ENCODE data around the gene GIT2.
A peak's percentile ranks its signal among the peaks of the same experiment; 100 is the strongest.
"Not testable (repeated sequence)": the region's sequence is repeated elsewhere in the genome, so short reads cannot be mapped to it uniquely, and the experiment has no call there.

GIT2 gene

DNA sequence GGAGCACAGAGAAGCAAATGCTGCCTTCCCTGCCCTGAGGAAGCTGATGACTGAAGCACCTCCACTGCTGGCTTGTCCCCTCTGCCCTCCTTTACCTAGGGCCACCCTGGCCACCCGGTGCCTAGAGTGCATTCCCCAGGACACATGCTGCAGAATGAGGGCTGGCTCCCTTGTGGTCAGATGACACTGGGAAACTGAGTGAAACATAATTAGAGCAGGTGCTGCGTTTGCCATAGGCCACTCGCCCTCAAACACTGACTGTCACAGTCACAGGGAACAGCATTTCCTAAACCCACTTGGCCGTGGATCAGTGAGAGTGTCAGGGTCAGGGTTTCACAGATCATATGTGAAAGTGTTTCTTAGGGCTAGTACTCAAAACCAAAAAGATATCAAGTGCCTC, 80.1 kb downstream of the GIT2 start:
- no peak for DNase-seq

DNA sequence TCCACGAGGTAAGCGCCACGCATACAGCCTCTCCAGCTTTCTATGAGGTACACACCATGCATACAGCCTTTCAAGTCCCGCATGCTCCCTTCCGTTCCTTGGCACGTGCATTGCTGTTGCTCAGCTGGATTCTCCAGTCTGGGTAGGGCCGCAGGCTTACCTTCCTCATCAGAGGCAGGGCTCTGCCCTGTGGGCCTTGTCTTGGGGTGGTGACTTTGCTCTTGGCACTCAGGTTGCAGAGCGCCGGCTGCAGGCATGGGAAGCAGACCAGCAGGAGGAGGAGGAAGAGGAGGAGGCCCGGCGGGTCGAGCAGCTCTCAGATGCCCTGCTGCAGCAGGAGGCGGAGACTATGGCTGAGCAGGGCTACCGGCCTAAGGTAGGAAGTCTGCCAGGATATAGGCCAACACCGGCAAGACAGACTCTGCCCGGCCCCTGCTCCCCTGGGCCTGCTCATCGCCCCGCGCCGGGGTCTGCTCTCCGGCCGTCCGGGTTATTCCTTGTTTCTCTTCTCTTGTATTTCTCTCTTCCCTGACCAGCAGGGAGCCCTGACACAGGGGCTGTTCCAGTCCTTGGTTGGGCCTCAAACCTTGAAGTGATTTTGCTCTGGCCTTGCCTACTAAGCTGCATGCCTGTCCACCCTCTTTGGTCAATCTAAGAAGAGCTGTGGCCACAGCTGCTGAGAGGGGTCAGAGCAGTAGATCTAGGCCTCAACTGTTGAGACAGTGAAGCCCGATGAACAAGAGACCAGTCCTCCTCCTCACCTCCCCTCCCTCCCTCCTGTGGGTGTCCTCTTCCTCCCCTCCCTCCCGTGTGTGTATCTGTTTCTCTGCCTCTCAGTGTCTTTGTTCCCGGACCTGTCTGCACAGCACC, 80.8 kb downstream of the GIT2 start:
- DNase-seq: no peak

DNA sequence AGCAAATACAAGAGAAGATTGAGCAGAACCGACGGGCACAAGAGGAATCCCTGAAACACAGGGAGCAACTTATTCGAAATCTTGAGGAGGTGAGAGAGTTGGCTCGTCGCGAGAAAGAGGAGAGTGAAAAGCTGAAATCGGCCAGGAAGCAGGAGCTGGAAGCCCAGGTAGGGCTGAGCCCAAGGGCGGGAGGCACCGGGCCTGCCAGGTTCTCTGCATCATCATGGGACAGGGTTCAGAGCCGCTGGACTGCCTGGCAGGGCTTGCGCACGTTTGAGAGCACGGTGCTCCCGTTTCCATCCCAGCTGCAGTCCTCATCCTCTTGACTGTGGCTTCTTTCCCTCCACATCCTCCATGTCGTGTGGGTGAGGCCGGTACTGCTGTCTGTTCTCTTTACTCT, 81.7 kb downstream of the GIT2 start:
- no peak for DNase-seq

DNA sequence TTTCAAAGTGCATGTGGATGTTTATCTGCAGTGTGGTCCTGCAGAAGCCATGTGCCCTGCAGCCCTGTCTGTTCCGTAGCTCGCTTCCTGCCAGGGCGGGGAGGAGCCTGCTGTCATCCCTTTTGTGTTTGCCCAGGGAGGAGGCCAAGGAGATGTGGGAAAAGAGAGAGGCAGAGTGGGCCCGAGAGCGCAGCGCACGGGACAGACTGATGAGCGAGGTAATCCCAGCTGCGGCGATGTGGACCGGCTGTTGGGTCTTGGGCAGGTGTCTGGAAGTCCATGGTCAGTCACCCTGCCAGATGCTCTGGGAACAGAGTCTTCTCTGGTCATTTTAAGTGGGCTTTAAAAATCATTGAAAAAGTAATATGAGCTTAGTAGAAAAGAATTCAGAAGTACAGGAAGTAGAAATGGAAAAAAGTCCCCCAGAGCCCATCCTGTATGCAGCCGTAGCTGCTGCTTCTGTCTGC, 83.3 kb downstream of the GIT2 start:
- DNase-seq: no peak

DNA sequence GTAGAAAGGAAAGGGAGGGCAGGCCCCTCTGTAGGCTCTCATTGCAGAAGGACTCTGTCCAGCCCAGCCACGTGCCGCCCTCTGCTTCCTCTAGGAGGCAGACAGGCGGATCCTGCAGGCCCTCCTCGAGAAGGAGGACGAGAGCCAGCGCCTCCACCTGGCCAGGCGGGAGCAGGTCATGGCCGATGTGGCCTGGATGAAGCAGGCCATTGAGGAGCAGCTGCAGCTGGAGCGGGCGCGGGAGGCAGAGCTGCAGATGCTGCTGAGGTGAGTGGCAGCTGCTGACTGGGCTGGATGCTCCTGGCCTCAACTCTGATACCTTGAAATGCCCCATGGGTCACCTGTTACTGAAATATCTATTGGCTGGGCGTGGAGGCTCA, 85.2 kb downstream of the GIT2 start:
- peak; percentile 94 for DNase-seq

DNA sequence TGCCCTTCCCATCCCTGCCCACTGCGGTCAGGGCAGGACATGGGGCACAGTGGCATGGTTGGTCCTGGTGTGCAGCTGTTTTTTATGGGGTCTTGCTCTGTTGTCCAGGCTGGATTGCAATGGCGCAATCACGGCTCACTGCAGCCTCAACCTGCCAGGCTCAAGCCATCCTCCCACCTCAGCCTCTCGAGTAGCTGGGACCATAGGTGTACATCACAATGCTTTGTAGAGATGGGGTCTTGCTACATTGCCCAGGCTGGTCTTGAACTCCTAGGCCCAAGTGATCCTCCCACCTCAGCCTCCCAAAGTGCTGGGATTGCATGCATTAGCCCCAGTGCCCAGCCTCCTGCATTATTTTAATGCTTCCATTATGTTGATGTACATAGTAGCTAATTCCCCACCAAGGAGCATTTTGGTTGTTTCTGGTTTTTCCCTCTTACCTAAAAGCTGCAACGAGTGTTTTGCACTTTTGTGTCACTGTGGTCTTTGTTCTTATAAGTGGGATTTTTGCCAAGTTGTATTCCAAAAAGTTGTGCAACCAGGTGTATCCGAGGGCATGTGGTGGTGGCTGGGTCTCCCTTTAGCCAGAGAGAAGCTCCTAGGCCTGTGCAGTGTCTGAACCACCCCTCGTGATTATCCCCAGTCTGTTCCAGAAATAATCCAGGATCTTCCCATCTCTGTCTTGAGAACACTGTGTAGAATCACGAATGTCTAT, 85.8 kb downstream of the GIT2 start:
- DNase-seq: no peak

DNA sequence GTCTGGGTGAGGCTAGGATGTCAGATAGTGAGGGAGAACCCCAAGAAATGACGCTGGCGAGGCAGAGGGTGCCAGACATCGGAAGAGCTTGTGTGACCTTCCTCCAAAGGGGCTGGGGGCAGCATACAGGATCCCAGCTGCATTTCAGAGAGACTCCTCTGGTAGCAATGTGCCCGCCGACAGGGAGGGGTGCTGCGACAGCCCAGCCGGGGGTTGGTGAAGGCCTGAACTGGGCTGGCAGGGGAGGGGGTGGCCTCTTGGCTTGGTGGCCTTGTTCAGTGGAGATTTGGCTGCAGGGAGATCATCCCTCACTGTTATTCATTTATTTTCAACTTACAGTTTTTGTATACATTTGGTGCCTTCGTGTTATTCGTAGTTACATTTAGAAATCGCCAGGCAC, 90.9 kb downstream of the GIT2 start:
- no peak for DNase-seq

DNA sequence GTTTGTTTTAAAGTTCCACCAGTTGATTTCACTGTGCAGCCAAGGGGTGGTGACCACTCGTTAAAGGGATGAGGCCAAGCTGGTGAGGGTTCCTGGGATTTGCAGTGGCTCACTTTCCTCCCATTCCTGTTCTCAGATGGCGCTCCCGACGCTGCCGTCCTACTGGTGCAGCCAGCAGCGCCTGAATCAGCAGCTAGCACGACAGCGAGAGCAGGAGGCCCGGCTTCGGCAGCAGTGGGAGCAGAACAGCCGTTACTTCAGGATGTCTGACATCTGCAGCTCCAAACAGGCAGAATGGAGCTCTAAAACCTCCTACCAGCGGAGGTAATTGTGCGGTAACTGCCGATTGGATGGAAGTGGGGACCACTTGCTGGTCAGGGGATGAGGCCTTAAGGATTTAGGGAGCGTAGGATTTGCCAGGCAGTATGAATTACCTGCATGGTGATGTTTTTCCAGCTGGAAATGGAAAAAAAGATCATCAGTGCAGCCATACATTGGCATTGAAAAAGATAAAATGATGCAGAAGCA, 93.2 kb downstream of the GIT2 start:
- no peak for DNase-seq

DNA sequence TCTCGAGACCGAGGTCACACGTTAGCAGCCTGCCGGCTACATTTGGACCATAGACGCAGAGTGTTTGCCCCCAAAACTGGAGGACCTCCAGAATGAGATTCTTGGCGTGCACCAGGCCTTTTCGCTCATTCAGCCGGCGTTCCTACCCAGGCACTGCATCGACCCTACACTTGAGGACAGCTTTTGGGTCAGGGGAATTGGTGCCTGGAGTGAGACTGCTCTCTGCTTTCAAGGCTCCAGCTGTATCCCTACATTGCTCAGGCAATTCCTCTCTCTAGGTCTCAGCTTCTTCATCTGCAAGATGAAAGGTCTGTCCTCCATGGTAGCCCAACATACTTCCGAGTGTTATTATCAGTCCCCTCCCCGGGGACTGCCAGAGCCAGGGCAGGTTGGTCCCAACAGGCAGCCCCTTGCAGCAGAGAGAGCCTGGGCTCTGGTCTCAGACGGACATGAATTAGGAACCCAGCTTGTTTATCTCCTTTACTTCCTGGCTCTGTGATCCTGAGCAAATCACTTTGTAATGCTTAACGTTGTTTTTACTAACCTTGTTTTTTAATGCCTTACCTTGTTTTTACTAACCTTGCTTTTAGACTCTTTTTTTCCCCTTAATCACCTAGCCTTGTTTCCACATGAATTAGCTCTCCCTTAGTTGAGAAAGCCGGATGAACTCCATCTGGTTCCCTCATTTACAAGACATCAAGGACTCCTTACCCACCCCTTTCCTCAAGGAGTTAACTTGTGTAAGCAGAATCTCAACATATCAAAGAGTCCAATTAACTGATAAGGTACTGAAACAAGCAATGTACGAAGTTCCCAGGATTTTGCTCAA, 95.2 kb downstream of the GIT2 start:
- DNase-seq: peak; percentile 40

DNA sequence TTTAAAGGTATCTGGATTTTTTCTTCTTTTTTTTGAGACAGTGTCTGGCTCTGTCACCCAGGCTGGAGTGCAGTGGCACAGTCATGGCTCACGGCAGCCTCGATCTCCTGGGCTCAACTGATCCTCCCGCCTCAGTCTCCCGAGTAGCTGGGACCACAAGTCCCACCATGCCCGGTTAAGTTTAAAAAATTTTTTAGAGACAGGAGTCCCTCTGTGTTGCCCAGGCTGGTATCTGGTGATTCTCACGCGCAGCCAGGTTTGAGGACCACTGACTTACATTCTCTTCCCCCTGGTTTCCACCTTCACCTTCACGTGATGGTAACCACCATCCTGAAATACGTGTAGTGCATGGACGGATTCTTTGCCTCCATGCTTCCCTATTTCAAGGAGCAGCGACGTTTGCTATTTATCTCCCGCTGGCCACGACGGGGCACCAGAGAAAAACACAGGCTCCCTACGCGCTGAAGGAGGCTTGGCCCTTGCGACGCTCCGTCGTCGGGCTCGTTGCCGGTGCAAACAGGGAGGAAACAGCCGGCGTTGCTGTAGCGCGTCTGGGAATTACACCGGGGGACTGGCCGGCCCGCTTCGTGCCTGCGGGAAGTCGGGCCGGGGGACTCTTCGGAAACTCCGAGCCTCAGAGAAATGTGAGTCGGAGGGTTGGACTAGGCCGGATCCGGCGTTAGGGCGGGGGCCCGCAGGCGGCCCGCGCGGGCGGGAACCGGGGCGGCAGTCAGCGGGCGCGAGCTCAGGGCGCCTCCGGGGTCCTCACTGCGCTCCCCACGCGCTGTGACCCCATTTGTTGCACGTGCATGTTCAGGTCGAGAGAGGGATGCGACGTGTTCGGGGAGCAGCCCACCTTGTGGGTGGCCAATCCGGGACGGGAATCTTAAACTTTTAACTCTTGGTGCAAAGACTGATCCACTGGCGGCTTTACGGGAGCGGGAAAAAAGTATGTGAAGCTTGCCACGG, 96.1 kb downstream of the GIT2 start, which contains the start of gene TCHP:
TSS of gene TCHP (plus strand) at position 492 of the 969 bp plus-strand sequence. CDS start 2,753 bp downstream, outside the sequence.
- DNase-seq: peak; percentile 59

DNA sequence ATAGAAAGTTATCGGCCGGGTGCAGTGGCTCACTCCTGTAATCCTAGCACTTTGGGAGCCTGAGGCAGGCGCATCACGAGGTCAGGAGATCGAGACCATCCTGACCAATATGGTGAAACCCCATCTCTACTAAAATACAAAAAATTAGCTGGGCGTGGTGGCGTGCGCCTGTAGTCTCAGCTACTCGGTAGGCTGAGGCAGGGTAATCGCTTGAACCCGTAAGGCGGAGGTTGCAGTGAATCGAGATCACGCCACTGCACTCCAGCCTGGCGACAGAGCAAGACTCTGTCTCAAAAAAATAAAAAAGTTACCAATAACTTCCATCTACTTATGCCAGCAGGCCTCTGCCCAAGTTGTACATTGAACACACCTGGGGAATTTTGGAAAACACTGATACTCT, 96.8 kb downstream of the GIT2 start:
- not testable (repeated sequence) for DNase-seq

DNA sequence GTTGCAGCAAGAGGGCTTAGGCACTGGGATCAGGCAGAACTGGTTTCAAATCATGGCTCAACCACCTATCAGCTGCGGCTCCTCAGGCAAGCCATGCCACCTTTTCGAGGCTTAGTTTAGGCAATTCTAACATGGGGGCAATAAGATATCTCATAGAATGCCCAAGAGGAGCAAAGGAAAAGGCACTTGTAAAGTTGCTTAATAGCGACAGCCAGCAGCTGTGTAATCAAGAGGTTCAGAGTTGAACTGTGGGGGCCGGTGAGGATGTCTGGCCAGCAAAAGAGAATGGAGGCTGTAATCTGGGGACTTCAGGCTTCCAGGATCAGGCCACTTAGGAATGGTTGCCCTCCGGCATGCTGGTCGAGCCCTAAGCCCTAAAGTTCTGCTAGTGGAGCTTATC, 99.1 kb downstream of the GIT2 start:
- no peak for DNase-seq

DNA sequence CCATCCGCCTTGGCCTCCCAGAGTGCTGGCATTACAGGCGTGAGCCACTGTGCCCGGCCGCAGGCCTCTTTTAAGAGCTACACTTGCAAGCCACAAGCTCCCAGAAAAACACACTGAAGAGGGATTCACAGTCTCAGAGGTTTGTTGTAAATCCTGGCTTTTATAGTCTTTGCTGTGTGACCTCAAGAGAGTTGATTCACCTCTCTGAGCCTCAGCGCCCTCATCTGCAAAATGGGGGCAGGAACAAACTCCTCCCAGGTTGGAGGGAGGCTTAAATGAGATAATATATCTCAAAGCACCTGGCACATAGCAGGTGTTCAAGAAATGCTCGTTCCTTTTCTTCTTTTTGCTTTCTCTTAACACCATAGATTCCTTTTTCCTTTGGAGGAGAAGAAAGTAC, 100.0 kb downstream of the GIT2 start:
- DNase-seq: no peak

DNA sequence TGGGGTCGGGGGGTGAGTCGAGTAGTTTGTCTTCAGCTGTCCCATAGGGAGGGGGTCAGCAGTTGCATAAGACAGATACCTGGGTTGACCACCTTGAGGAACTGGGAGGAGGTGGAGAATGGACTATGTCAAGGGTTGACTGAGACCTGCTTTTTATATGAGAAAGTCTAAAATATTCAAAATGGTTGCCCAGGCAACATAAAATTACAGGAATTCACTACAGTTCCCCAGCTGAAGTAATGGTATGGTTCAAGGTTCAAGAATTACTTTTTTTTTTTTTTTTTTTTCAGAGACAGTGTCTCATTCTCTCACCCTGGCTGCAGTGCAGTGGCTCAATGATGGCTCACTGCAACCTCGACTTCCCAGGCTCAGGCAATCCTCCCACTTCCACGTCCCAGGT, 101.2 kb downstream of the GIT2 start:
- DNase-seq: no peak

DNA sequence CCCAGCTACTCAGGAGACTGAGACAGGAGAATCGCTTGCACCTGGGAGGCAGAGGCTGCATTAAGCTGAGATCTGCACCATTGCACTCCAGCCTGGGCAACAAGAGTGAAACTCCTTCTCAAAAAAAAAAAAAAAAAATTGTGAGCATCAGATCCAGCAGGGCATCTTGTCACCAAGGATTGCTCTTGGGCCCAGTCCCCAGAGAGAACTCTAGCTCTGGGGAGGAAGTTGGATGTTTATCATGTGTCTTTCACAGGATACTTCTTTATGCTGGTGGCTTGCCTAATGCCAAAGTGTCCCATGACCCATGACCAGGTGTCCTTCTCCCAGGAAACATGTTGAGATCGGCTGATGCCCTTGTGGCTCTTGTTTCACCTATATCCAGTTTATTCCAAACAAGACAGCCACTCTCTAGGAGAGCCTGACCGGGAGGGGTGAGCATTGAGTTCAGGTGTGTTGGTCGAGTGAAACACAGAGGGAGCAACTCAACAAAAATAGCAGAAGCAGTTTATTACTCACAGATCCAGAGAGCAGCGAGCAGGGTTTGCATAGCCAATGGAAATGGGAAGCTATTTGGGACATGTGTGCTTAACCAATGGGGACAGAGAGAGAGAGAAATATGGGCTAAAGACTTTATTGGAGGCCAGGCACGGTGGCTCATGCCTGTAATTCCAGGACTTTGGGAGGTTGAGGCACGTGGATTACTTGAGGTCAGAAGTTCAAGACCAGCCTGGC, 102.7 kb downstream of the GIT2 start:
- DNase-seq: no peak

DNA sequence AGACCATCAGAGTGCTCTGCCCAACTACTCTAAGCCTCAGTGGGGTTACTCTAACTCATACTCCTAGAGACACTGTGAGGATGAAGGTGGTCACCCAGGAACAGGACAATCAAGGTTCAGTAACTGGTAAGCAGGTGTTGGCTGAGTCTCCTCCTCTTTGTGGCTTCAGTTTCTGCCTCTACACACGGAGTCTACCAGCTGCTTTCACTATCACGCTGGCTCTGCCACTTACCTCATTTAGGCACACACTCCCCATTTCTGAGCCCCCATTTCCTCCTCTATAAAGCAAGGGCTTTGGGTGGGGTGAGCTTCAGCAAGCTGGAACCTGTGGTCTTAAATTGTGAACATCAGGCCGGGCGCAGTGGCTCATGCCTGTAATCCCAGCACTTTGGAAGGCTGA, 103.4 kb downstream of the GIT2 start:
- no peak for DNase-seq

DNA sequence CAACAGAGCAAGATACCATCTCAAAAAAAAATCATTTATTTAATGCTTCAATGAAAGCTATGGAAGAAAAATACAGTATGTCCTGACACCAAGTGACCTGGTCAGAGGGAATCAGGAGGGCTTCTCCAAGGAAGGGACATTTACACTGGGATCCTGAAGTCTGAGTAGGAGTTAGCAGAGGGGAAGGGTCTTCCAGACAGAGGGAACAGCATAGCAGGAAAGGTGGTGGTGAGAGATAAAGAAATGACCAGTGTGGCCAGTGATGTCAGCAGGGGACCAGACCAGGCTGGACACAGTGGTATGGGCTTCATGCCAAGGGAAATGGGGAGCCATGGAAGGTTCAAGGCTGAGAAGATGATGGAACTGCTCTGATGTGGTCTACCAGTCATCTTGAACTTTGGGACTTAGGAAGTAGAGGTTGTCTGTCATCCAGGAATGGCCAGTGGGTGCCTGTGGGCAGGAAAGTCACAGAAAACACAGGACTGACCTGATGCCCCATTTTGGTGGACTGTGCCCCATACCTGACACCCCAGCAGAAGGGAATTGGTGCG, 103.9 kb downstream of the GIT2 start:
- DNase-seq: no peak

DNA sequence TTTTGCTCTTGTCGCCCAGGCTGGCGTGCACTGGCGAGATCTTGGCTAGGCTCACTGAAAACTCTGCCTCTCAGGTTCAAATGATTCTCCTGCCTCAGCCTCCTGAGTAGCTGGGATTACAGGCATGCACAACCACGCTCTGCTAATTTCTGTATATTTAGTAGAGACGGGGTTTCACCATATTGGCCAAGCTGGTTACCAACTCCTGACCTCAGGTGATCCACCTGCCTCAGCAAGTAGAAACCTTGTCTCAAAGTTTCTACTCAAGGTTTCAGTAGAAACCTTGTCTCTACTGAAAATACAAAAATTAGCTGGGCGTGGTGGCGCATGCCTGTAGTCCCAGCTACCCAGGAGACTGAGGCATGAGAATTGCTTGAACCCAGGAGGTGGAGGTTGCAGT, 104.4 kb downstream of the GIT2 start:
- DNase-seq: not testable (repeated sequence)

DNA sequence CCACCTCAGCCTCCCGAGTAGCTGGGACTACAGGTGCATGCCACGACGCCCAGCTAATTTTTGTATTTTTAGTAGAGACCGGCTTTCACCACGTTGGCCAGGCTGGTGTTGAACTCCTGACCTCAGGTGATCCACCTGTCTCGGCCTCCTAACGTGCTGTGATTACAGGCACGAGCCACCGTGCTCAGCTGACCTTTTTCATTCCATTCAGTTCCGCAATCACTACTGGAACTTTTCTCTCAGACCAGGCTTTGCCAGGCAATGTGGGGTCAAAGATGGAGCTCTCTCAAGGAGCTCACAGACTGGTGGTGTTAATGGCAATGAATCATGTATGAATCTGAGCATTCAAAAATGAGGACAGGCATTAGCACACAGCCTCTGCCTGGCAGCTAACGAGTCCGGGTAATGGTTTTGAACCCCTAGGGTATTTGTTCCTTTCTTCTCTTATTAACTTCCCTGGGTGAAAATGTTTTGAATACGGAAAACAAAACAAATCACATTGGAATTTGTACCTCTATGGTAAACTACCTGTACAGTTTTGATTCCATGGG, 105.5 kb downstream of the GIT2 start:
- DNase-seq: no peak
